Ishikawa (cell line): ENCODE measurements around the gene S1PR2.
A peak's percentile ranks its signal among the peaks of the same experiment; 100 is the strongest.

ENCODE experiments used
- CEBPB ChIP-seq: IDR thresholded peaks from 2 replicates; pipeline ENCODE4 v1.6.1; 2012
- CREB1 ChIP-seq: IDR thresholded peaks from 2 replicates; pipeline ENCODE4 v1.6.1; 2012; ENCODE audit warnings: low read depth
- EGR1 ChIP-seq: IDR thresholded peaks from 2 replicates; pipeline ENCODE4 v1.6.1; 2012
- EP300 ChIP-seq: IDR thresholded peaks from 2 replicates; pipeline ENCODE4 v1.6.1; 2012; ENCODE audit warnings: borderline replicate concordance
- FOXM1 ChIP-seq: IDR thresholded peaks from 2 replicates; pipeline ENCODE4 v1.6.1; 2012; ENCODE audit warnings: low read depth, borderline replicate concordance
- NFIC ChIP-seq: IDR thresholded peaks from 2 replicates; pipeline ENCODE4 v1.6.1; 2012
- RAD21 ChIP-seq: IDR thresholded peaks from 2 replicates; pipeline ENCODE4 v1.6.1; 2012; ENCODE audit warnings: low read depth
- TAF1 ChIP-seq: IDR thresholded peaks from 2 replicates; pipeline ENCODE4 v1.6.1; 2012; ENCODE audit warnings: low read depth, mild to moderate bottlenecking
- TCF12 ChIP-seq: IDR thresholded peaks from 2 replicates; pipeline ENCODE4 v1.6.1; 2012; ENCODE audit warnings: low read depth
- TEAD4 ChIP-seq: IDR thresholded peaks from 2 replicates; pipeline ENCODE4 v1.6.1; 2012
- YY1 ChIP-seq: IDR thresholded peaks from 2 replicates; pipeline ENCODE4 v1.6.1; 2012; ENCODE audit warnings: low read depth
- ZBTB7A ChIP-seq: IDR thresholded peaks from 2 replicates; pipeline ENCODE4 v1.6.1; 2012; ENCODE audit warnings: low read depth
- TF ChIP-seq, protein P1 (sequence below): IDR thresholded peaks from 2 replicates; pipeline ENCODE4 v1.6.1; 2012
- TF ChIP-seq, protein P2 (sequence below): IDR thresholded peaks from 2 replicates; pipeline ENCODE4 v1.6.1; 2012
- TF ChIP-seq, protein P3 (sequence below): IDR thresholded peaks from 2 replicates; pipeline ENCODE4 v1.6.1; 2012; ENCODE audit warnings: low read depth, mild to moderate bottlenecking

S1PR2 gene

DNA sequence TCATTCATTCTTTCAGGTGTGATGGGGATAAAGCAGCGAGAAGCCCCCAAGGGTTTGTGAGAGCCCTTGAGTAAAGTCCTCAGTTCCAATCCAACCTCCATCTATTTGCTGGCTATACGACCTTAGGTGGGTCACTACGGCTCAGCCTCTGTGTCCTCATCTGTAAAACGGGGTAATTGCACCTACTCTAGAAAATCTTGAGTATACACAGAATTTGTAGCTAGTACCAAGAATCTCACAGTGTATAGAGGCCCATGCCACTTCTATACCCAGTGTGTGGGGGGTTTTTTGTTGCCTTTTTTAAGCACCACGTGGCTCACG lies 36.0 kb downstream of the S1PR2 start:
- TF ChIP-seq TCF12 (no peak), CREB1 (no peak), TAF1 (no peak), NFIC (no peak; the same call in 1 of the 2 replicates), TEAD4 (no peak), FOXM1 (no peak), RAD21 (no peak)
- TF ChIP-seq, protein P1, sequence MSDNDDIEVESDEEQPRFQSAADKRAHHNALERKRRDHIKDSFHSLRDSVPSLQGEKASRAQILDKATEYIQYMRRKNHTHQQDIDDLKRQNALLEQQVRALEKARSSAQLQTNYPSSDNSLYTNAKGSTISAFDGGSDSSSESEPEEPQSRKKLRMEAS = no peak
- TF ChIP-seq, protein P2, sequence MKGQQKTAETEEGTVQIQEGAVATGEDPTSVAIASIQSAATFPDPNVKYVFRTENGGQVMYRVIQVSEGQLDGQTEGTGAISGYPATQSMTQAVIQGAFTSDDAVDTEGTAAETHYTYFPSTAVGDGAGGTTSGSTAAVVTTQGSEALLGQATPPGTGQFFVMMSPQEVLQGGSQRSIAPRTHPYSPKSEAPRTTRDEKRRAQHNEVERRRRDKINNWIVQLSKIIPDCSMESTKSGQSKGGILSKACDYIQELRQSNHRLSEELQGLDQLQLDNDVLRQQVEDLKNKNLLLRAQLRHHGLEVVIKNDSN = no peak
- TF ChIP-seq, protein P3, sequence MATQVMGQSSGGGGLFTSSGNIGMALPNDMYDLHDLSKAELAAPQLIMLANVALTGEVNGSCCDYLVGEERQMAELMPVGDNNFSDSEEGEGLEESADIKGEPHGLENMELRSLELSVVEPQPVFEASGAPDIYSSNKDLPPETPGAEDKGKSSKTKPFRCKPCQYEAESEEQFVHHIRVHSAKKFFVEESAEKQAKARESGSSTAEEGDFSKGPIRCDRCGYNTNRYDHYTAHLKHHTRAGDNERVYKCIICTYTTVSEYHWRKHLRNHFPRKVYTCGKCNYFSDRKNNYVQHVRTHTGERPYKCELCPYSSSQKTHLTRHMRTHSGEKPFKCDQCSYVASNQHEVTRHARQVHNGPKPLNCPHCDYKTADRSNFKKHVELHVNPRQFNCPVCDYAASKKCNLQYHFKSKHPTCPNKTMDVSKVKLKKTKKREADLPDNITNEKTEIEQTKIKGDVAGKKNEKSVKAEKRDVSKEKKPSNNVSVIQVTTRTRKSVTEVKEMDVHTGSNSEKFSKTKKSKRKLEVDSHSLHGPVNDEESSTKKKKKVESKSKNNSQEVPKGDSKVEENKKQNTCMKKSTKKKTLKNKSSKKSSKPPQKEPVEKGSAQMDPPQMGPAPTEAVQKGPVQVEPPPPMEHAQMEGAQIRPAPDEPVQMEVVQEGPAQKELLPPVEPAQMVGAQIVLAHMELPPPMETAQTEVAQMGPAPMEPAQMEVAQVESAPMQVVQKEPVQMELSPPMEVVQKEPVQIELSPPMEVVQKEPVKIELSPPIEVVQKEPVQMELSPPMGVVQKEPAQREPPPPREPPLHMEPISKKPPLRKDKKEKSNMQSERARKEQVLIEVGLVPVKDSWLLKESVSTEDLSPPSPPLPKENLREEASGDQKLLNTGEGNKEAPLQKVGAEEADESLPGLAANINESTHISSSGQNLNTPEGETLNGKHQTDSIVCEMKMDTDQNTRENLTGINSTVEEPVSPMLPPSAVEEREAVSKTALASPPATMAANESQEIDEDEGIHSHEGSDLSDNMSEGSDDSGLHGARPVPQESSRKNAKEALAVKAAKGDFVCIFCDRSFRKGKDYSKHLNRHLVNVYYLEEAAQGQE = no peak

DNA sequence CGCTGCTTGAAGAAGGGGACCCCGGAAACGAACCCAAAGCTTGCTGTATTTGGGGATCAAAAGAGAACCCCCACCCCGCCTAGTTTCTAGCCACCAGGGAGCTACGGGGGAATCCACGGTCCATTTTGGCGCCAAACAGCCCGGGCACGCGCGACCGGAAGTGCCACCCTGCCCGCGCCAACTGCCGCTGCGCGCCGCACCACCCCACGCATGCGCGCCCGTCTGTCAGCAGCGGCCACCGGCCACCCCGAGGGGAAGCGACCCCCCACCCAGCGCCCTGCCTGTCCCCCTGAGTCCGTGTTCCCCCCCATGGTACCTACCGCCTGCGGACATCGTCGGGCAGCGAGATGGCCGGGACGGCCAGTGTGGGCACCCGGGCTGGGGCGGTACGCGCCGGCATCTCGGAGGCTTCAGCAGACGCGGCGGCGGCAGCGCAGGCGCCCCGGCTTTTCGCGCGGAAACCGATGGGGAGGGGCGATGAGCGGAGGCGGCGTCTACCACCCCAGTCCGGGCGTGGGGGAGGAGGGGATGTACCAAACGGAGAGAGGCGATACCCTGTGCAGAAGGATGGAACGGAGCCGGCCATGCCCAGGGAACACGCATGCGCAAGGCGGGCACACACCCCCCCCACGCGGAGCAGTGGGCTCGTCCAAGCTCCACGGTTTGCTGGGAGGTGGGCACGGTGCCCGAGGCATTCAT lies 36.5 kb downstream of the S1PR2 start, which contains the start of gene DNMT1:
Gene DNMT1, minus strand, starts transcription at position 454 of the 699 bp plus-strand sequence. Its CDS starts 54 bp downstream, at position 400.
- TF ChIP-seq FOXM1 = no peak
- peak; percentile 6 for TF ChIP-seq TEAD4
- TF ChIP-seq CEBPB = no peak
- TF ChIP-seq, protein P2 = 0 out of 2 replicates have a peak, but pooled peaks have one; percentile 2
- TF ChIP-seq EGR1 = 0 out of 2 replicates have a peak, but pooled peaks have one; percentile 1
- TF ChIP-seq YY1 = peak; percentile 65; the same call in 1 of the 2 replicates
- peak; percentile 62 for TF ChIP-seq TCF12
- TF ChIP-seq, protein P1 = peak; percentile 77
- TF ChIP-seq ZBTB7A = peak; percentile 87
- TF ChIP-seq CREB1 = no peak
- peak; percentile 82; the same call in 1 of the 2 replicates for TF ChIP-seq NFIC
- no peak for TF ChIP-seq RAD21
- TF ChIP-seq, protein P3 = no peak
- TF ChIP-seq EP300 = peak; percentile 73
- peak; percentile 81 for TF ChIP-seq TAF1

DNA sequence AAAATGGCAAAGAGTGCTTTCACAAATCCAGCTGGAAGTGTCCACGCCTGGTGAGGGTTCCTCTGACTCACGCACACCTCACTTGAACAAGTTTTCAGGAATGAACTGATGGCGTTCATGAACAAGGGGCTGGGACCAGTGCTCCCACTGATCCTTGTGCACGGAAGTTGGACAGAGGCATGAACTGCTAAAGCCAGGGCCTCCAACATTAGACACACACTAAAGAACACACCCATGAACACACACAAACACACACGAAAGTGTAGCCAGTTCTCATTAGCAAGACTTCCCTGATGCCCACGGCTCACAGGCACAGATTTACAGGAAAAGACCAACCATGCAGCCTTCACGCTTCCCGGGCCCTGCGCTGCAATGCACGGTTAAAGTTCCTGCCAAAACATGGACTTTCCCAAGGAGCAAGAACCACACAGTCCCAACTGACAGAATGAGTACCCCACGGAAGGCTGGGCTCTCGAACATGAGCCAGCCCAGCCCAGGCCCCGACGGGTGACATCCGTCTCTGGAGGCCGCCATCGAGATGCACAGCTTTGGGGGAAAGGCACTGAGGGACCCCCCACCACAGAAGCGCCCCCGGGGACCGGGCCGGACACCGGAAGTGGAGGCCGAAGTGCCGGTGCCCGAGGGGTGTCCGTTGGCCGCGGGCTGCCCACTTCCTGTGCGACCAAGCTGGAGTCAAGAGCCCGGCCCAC lies 37.2 kb downstream of the S1PR2 start:
- no peak for TF ChIP-seq EP300
- no peak for TF ChIP-seq NFIC
- TF ChIP-seq YY1 = no peak
- TF ChIP-seq EGR1 = no peak
- no peak; the same call in 1 of the 2 replicates for TF ChIP-seq ZBTB7A
- TF ChIP-seq TEAD4 = no peak
- TF ChIP-seq, protein P1 = no peak
- TF ChIP-seq, protein P2 = no peak
- no peak for TF ChIP-seq CEBPB
- TF ChIP-seq TCF12 = no peak
- TF ChIP-seq CREB1 = no peak
- TF ChIP-seq, protein P3 = no peak
- no peak for TF ChIP-seq FOXM1
- TF ChIP-seq TAF1 = no peak
- no peak for TF ChIP-seq RAD21
